Neuronal stem cell (in vitro differentiated cells): Measurements from ENCODE around the gene EIF4E3.

Source experiments
- DNase-seq: peaks from one replicate; pipeline ENCODE4 v3.0.0-alpha.2; 2013; ENCODE audit warnings: low spot score
- H2AFZ ChIP-seq: one replicate; pipeline ENCODE4 v1.6.1; 2013; ENCODE audit warnings: mild to moderate bottlenecking, low read length, inconsistent platforms
- H2AK5ac ChIP-seq: 2 replicates; pipeline ENCODE4 v1.6.1; 2013; ENCODE audit warnings: low read depth, mild to moderate bottlenecking, inconsistent platforms, low read length, moderate library complexity, mixed read lengths
- H2BK120ac ChIP-seq: 2 replicates; pipeline ENCODE4 v1.6.1; 2013; ENCODE audit warnings: low read depth, mild to moderate bottlenecking, inconsistent platforms, low read length, moderate library complexity, mixed read lengths
- H2BK12ac ChIP-seq: one replicate; pipeline ENCODE4 v1.6.1; 2013; ENCODE audit warnings: low read length, inconsistent platforms
- H2BK15ac ChIP-seq: 2 replicates; pipeline ENCODE4 v1.6.1; 2013; ENCODE audit warnings: mild to moderate bottlenecking, low read length, inconsistent platforms, mixed read lengths
- H2BK5ac ChIP-seq: one replicate; pipeline ENCODE4 v1.6.1; 2013; ENCODE audit warnings: inconsistent platforms, mild to moderate bottlenecking, low read length, moderate library complexity
- H3K14ac ChIP-seq: one replicate; pipeline ENCODE4 v1.6.1; 2013; ENCODE audit warnings: low read length, inconsistent platforms
- H3K18ac ChIP-seq: 2 replicates; pipeline ENCODE4 v1.6.1; 2013; ENCODE audit warnings: low read length, inconsistent platforms
- H3K23ac ChIP-seq: 2 replicates; pipeline ENCODE4 v1.6.1; 2013; ENCODE audit warnings: low read depth, mild to moderate bottlenecking, mixed read lengths, low read length, inconsistent platforms; ENCODE audit not compliant: poor library complexity
- H3K27ac ChIP-seq: replicated peaks from 3 replicates; pipeline ENCODE4 v1.5.1; 2013; ENCODE audit warnings: low read length, inconsistent platforms
- H3K27me3 ChIP-seq, 3 experiments: 2 replicates each; pipeline ENCODE4 v1.6.1; 2013; ENCODE audit warnings: low read length in 3 of 3, mild to moderate bottlenecking in 2 of 3, inconsistent platforms in 1 of 3, low read depth in 1 of 3, mixed read lengths in 1 of 3, moderate library complexity in 1 of 3; ENCODE audit not compliant: control insufficient read depth in 3 of 3, insufficient read depth in 3 of 3
- H3K36me3 ChIP-seq, 2 donors: replicated peaks in 1 of 2; 2 replicates each; pipeline ENCODE4 v1.6.1; 2013; ENCODE audit warnings: low read length in 2 of 2; ENCODE audit not compliant: control insufficient read depth in 2 of 2, insufficient read depth in 2 of 2
- H3K4ac ChIP-seq: 2 replicates; pipeline ENCODE4 v1.6.1; 2013; ENCODE audit warnings: inconsistent platforms, mild to moderate bottlenecking, low read length, moderate library complexity
- H3K4me1 ChIP-seq, 2 donors: 1 replicate in 1 of 2; 2 replicates in 1 of 2; pipeline ENCODE4 v1.6.1; 2013; ENCODE audit warnings: low read length in 2 of 2, low read depth in 1 of 2; ENCODE audit not compliant: control insufficient read depth in 2 of 2, insufficient read depth in 1 of 2
- H3K4me2 ChIP-seq: one replicate; pipeline ENCODE4 v1.6.1; 2013; ENCODE audit warnings: mild to moderate bottlenecking, low read length, inconsistent platforms; ENCODE audit not compliant: insufficient read depth, poor library complexity, severe bottlenecking
- H3K4me3 ChIP-seq, 2 donors: 2 replicates each; pipeline ENCODE4 v1.5.1; 2013; ENCODE audit warnings: low read length in 2 of 2, mild to moderate bottlenecking in 2 of 2, inconsistent platforms in 1 of 2, moderate library complexity in 1 of 2
- H3K79me1 ChIP-seq: one replicate; pipeline ENCODE4 v1.6.1; 2013; ENCODE audit warnings: low read depth, mild to moderate bottlenecking, inconsistent platforms, low read length, moderate library complexity
- H3K9ac ChIP-seq: one replicate; pipeline ENCODE4 v1.6.1; 2013; ENCODE audit warnings: mild to moderate bottlenecking, low read depth, low read length, inconsistent platforms; ENCODE audit not compliant: poor library complexity
- H3K9me3 ChIP-seq, 2 donors: replicated peaks in 1 of 2; 2 replicates each; pipeline versions ENCODE3 to v1.6.1; 2013; ENCODE audit warnings: low read length in 2 of 2, mild to moderate bottlenecking in 2 of 2, inconsistent platforms in 1 of 2, low read depth in 1 of 2, mixed read lengths in 1 of 2, moderate library complexity in 1 of 2; ENCODE audit not compliant: control insufficient read depth in 2 of 2, insufficient read depth in 1 of 2
- H4K8ac ChIP-seq: one replicate; pipeline ENCODE4 v1.6.1; 2013; ENCODE audit warnings: low read depth, mild to moderate bottlenecking, inconsistent platforms, low read length, moderate library complexity
- H4K91ac ChIP-seq: one replicate; pipeline ENCODE4 v1.6.1; 2013; ENCODE audit warnings: low read length, low read depth, mild to moderate bottlenecking, inconsistent platforms; ENCODE audit not compliant: poor library complexity
- WGBS, 2 donors: extraction: QIAGEN DNeasy Blood & Tissue Kit; methylation state at CpG; one replicate each; pipeline ENCODE4 v1.1.7; 2013; ENCODE audit warnings: missing lambda C conversion rate in 2 of 2, mixed read lengths in 1 of 2; ENCODE audit not compliant: insufficient read length in 2 of 2, insufficient replicate concordance in 1 of 2; ENCODE audit errors: extremely low coverage in 2 of 2; 5-methylcytosine and 5-hydroxymethylcytosine counted together

Gene EIF4E3

GRCh38 chr3:71692139-71692538, 33.1 kb downstream of the EIF4E3 start:
- no peak overlapping the region for H2AK5ac ChIP-seq
- H3K4me1 ChIP-seq = peaks cover 6 to 11% of the 10 kb centered on the region in 2 donors
- H2BK120ac ChIP-seq = no peak overlapping the region
- H2BK12ac ChIP-seq = no peak overlapping the region
- H3K4ac ChIP-seq = no peak overlapping the region
- WGBS, 2 donors = no CpG with 5 or more reads among the region's 1 CpG
- no peak overlapping the region for H3K27ac ChIP-seq
- H3K9ac ChIP-seq = no peak overlapping the region
- H2BK15ac ChIP-seq = no peak overlapping the region
- H3K14ac ChIP-seq = no peak overlapping the region
- no peaks in the 10 kb centered on the region for H3K9me3 ChIP-seq
- no peak overlapping the region for H2AFZ ChIP-seq
- no peak overlapping the region for H3K23ac ChIP-seq
- H2BK5ac ChIP-seq = no peak overlapping the region
- H3K4me3 ChIP-seq = no peak overlapping the region
- no peaks in the 10 kb centered on the region for H3K27me3 ChIP-seq
- no peak for DNase-seq
- H4K91ac ChIP-seq = no peak overlapping the region
- H3K36me3 ChIP-seq = no peaks in the 10 kb centered on the region
- H3K4me2 ChIP-seq = no peak overlapping the region
- H3K18ac ChIP-seq = no peak overlapping the region
- no peak overlapping the region for H4K8ac ChIP-seq
- no peaks in the 10 kb centered on the region for H3K79me1 ChIP-seq

- no peaks in the 10 kb centered on the region for H3K9me3 ChIP-seq
- no peaks in the 10 kb centered on the region for H3K27me3 ChIP-seq
- peaks cover 6 to 9% of the 10 kb centered on the region in 2 donors for H3K4me1 ChIP-seq
- no peak overlapping the region for H3K4me2 ChIP-seq
- H3K4ac ChIP-seq = no peak overlapping the region
- no peak overlapping the region for H3K9ac ChIP-seq
- H3K14ac ChIP-seq = no peak overlapping the region
- no peak overlapping the region for H2BK15ac ChIP-seq
- no CpG with 5 or more reads among the region's 4 CpGs for WGBS, 2 donors
- no peak overlapping the region for H2BK5ac ChIP-seq
- DNase-seq = no peak
- no peak overlapping the region for H3K18ac ChIP-seq
- H4K8ac ChIP-seq = no peak overlapping the region
- no peak overlapping the region for H2BK12ac ChIP-seq
- H3K4me3 ChIP-seq = no peak overlapping the region
- H4K91ac ChIP-seq = no peak overlapping the region
- H3K27ac ChIP-seq = no peak overlapping the region
- no peak overlapping the region for H2AK5ac ChIP-seq
- H3K36me3 ChIP-seq = no peaks in the 10 kb centered on the region
- H2AFZ ChIP-seq = peak overlapping the region; percentile 8
- H3K79me1 ChIP-seq = no peaks in the 10 kb centered on the region
- no peak overlapping the region for H2BK120ac ChIP-seq
- H3K23ac ChIP-seq = no peak overlapping the region
Observed at GRCh38 chr3:71690341-71690841, 34.8 kb downstream of the EIF4E3 start.

GRCh38 chr3:71689291-71689690, 35.9 kb downstream of the EIF4E3 start:
- Histone ChIP-seq H3K9me3 (no peaks in the 10 kb centered on the region), H3K4me2 (no peak overlapping the region), H3K23ac (no peak overlapping the region), H2BK12ac (no peak overlapping the region), H3K9ac (no peak overlapping the region), H3K18ac (no peak overlapping the region), H2BK15ac (no peak overlapping the region), H3K36me3 (no peaks in the 10 kb centered on the region), H2BK120ac (no peak overlapping the region), H2AK5ac (no peak overlapping the region), H4K91ac (no peak overlapping the region), H3K27ac (no peak overlapping the region), H3K14ac (no peak overlapping the region), H3K27me3 (no peaks in the 10 kb centered on the region), H3K4ac (no peak overlapping the region), H3K4me3 (no peak overlapping the region), H4K8ac (no peak overlapping the region), H3K79me1 (no peaks in the 10 kb centered on the region), H2AFZ (no peak overlapping the region), H2BK5ac (no peak overlapping the region), H3K4me1 (peaks cover 4 to 9% of the 10 kb centered on the region in 2 donors)
- DNase-seq = no peak
- WGBS, 2 donors = no CpG with 5 or more reads among the region's 3 CpGs

DNA sequence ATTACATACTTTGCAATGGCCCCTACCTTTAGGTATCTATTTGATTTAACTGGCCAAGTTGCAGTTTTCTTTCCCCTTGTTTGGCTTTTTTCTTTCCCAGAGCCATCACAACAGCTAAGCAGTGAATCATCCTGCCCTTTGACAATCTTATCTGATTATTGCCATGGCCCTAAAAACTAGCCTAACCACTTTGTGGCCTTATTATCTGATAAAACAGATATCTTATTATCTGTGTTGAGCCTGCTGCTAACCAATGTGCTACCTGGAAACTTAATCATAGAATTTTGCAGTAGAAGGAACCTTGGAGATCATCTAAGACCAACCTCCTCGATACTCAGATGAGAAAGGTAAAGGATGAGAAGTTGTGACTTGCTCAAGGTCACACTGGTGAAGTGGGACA, 37.1 kb downstream of the EIF4E3 start:
- no peak overlapping the region for H3K27ac ChIP-seq
- no peak overlapping the region for H3K14ac ChIP-seq
- H2AK5ac ChIP-seq = no peak overlapping the region
- H3K27me3 ChIP-seq = no peaks in the 10 kb centered on the region
- H2BK12ac ChIP-seq = no peak overlapping the region
- H2BK120ac ChIP-seq = no peak overlapping the region
- H3K4me2 ChIP-seq = no peak overlapping the region
- no peak overlapping the region for H2AFZ ChIP-seq
- H3K79me1 ChIP-seq = no peaks in the 10 kb centered on the region
- no peak overlapping the region for H3K18ac ChIP-seq
- no peaks in the 10 kb centered on the region for H3K9me3 ChIP-seq
- no peak overlapping the region for H2BK5ac ChIP-seq
- no peak overlapping the region for H4K8ac ChIP-seq
- peaks cover 4 to 9% of the 10 kb centered on the region in 2 donors for H3K4me1 ChIP-seq
- H3K36me3 ChIP-seq = no peaks in the 10 kb centered on the region
- H3K4me3 ChIP-seq = no peak overlapping the region
- no peak for DNase-seq
- no peak overlapping the region for H3K23ac ChIP-seq
- H3K9ac ChIP-seq = no peak overlapping the region
- no peak overlapping the region for H4K91ac ChIP-seq
- WGBS, 2 donors = no CpG with 5 or more reads among the region's 1 CpG
- no peak overlapping the region for H3K4ac ChIP-seq
- H2BK15ac ChIP-seq = no peak overlapping the region
